Measurements from ENCODE around the gene THAP3. TPM values are rescaled to one million over a fixed set of nuclear protein-coding genes. Genes with fewer than 3 reads are reported as not detected.

The THAP3 gene
- total and polyA plus RNA-seq, 9 of the 15 experiments (the other 6 are each of a cell fraction or from before 2014, with no cell fraction given): 1.9 to 31.2 (median 18.2) TPM

GRCh38 chr1:6584126-6585080 is 40.3 kb upstream of the THAP3 start (continued):
- TF ChIP-seq ZNF589 (CRISPR knock-in tag; IDR thresholded peaks at IDR 0.05; ENCODE audit: low read depth): no peak
- no peak for TF ChIP-seq BACH1 (tag; IDR thresholded peaks at IDR 0.05)
- no peak for TF ChIP-seq RUNX1 (IDR thresholded peaks at IDR 0.05; ENCODE audit: low read depth)
- no peak for TF ChIP-seq CEBPZ (IDR thresholded peaks at IDR 0.05; ENCODE audit: borderline replicate concordance, low read depth, low read length)
- TF ChIP-seq JUND (IDR thresholded peaks at IDR 0.05; ENCODE audit: borderline replicate concordance, low read depth, low read length): no peak; the same call in 1 of the 2 replicates
- no peak; the same call in 2 of the 3 replicates for TF ChIP-seq JUND (tag; IDR thresholded peaks at IDR 0.05; ENCODE audit: borderline replicate concordance, low read depth, low read length)
- TF ChIP-seq ZFP30 (CRISPR knock-in tag; IDR thresholded peaks at IDR 0.05; ENCODE audit: borderline replicate concordance): no peak
- no peak for TF ChIP-seq HDAC3 (IDR thresholded peaks at IDR 0.05; ENCODE audit: borderline replicate concordance, partially characterized antibody)
- no peak for TF ChIP-seq THAP7 (CRISPR knock-in tag; IDR thresholded peaks at IDR 0.05)
- TF ChIP-seq RREB1 (CRISPR knock-in tag; IDR thresholded peaks at IDR 0.05): no peak
- peak; percentile 39; the same call in 1 of the 2 replicates for TF ChIP-seq ATF7 (IDR thresholded peaks at IDR 0.05)
- TF ChIP-seq ZBTB26 (CRISPR knock-in tag; IDR thresholded peaks at IDR 0.05): 0 out of 2 replicates have a peak, but pooled peaks have one; percentile 14
- no peak for TF ChIP-seq JUN (IDR thresholded peaks at IDR 0.05; ENCODE audit: borderline replicate concordance, low read depth, low read length)
- no peak for TF ChIP-seq JUN (CRISPR knock-in tag; IDR thresholded peaks at IDR 0.05; ENCODE audit: borderline replicate concordance)
- TF ChIP-seq TEAD2 (tag; IDR thresholded peaks at IDR 0.05): no peak

All from K562 (cell line).